Glomerular endothelial cell (primary cell): ENCODE data around the gene KERA. TPM values are rescaled to one million over a fixed set of nuclear protein-coding genes. Genes with fewer than 3 reads are reported as not detected.
"Not testable (repeated sequence)": the region's sequence is repeated elsewhere in the genome, so short reads cannot be mapped to it uniquely, and the experiment has no call there.

Experiments
- DNase-seq: peaks from one replicate; pipeline ENCODE4 v3.0.0-alpha.2; 2011; ENCODE audit warnings: low read depth, low spot score; ENCODE audit errors: extremely low read depth
- total RNA-seq: library from RNA; depleted of rRNA; stranded (reverse); fragments of >200 nt; gene quantifications from 2 replicates; pipeline ENCODE4 v1.2.3, GENCODE V29; 2015

KERA gene, protein sequence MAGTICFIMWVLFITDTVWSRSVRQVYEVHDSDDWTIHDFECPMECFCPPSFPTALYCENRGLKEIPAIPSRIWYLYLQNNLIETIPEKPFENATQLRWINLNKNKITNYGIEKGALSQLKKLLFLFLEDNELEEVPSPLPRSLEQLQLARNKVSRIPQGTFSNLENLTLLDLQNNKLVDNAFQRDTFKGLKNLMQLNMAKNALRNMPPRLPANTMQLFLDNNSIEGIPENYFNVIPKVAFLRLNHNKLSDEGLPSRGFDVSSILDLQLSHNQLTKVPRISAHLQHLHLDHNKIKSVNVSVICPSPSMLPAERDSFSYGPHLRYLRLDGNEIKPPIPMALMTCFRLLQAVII
- not detected in 2 replicates for total RNA-seq

DNA sequence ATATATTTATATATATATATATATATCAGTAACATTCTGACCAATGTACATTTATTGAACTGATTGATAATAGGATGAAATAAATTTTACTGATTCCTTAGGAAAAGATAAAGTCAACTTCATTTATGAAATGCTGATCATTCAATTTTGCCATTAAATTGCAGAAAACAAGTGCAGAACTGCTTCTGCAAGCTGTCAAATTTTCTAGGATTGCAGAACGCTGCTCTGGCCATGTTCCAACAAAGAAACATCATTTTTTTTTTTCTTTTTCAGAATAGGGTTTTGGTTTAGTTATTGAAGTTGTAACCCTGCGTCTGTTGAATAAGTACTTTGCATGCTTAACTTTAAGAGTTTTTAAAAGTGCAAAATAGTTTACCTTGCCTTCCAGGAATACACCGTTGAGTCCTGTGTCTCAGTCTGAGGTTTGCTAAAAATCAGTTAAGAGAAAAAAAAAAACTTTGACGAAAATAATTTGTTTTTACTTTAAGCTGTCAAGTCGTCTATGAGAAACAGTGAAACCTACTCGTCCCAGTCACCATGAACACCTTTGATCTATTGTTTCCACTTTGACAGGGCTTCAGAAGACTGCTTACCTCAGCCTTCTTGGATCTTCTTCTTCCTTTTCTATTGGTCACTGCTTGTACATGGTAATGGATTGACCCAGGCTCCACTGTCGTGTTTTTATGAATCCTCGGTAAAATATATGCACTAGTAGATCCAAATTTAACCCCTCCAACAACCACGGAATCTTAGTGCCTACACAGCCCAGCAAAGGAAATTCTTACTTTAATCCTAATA is at the start of gene KERA:
KERA (minus strand) TSS at position 657 of the 798 bp plus-strand sequence. CDS start 1,743 bp downstream, outside the sequence.
- no peak for DNase-seq

DNA sequence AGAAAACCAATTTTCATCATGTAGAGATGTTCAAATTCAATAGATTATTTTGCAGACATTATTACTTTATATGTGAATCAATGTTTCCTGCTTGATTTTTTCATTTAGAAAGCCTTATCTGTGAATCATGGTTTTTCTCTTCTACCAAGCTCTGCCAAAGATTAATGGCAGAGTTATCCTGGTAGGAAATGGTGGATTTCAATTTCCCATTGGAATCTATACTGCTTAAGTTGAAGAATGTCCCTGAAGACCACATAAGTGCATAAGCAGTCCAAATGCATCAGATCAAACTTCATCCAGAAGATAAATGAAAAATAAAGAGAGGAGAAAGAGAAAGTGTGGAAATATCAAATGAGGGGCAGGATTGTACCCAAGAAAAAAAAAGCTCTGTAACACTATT is 48.5 kb upstream of the KERA start:
- no peak for DNase-seq

DNA sequence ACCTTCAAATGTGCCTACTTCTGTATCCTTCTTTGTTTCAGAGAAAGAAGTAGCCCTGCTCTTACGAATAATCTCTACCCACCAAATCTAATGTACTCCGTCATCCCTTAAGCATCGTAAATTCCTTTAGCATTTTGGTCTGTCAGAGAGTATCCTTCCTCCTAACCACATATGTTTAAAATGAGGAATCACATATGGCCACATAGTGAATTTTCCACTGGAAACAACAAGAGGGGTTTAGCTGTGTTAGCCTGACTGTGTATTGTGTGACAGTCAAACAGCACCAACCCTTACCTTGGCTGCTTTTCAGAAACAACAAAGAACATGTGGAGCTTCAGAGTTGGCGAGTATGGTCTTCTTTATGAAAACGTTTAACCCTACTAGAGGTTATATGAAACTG is 48.0 kb upstream of the KERA start:
- no peak for DNase-seq

DNA sequence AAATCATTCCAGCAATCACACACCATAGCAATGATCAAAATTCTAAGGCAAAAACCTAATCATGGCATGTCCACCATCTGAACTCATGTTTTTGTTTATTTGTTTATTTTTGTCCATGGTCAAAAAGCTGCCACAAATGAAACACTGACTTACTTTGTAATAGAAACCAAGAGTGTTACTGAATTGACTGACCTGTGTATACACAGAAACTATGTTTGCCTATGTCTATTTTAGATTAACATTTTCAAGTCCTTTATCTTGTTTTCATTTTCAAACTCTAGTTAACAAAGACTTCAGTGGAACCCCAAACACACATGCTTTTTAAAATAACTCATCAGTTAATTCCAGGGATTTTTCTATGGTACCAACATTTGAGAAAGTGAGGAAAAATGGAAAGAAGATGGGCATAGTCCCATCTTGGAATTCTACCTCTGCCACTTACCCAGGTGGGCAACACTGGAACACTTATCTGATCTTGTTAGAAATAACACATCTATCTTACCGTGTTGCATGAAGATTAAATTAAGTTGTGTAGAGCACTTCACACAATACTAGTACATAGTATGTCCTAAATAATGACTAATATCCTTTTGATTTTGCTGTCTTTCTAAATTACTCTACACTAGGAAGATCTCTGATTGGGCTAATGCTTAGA is 47.1 kb upstream of the KERA start:
- no peak for DNase-seq

DNA sequence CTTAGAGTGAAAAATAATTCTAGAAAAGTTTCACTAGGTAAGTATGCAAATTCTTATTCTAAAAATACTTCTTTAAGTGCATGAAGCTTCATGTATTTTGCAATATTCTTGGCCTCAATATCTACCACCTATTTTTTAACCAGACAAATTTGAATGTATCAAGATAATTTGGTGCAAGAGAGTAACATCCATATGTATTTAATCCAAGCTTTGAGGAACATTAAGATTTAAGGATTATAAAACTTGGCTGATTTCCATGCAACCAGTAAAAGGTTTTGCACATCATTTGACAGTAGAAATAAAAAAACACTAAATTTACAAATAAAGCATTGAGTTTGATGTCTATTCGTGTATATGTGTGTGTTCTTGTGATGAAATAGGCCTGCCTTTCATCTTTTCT is 45.8 kb upstream of the KERA start:
- no peak for DNase-seq

DNA sequence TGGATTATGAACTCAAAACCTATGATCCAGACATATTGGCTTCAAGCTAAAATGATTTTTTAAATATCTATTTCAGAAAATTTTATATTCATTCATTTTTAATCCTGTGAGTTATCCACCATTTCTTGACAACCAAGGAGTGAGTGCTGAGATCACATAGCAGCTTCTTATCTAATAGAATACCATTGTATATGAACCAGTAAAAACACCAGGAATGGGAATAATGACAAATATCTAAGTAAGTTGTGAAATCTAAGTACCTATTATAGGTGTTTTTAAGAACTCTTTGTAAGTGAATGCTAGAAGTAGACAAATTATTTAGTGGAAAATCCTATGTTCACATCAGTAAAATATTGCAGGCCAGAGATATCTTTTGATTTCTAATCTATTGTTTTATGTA is 45.3 kb upstream of the KERA start:
- no peak for DNase-seq

DNA sequence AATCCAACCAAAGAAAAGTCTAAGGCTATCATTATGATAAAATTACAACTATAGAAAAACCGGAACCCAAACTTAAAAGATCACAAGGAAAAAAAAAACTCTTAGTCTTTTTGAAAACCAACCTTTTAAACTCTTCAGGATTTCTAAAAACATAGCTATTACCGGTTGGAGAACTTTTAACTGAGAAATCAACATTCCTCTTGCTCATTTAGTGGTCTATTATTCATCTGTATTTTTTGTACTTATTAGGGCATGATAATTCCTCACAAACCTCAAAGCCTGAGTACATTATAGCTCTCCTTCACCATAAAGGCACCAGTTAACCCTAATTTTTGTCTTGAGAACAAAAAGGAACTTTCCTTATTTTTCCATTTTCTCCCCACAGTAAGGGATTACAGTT is 43.1 kb upstream of the KERA start:
- DNase-seq = no peak

DNA sequence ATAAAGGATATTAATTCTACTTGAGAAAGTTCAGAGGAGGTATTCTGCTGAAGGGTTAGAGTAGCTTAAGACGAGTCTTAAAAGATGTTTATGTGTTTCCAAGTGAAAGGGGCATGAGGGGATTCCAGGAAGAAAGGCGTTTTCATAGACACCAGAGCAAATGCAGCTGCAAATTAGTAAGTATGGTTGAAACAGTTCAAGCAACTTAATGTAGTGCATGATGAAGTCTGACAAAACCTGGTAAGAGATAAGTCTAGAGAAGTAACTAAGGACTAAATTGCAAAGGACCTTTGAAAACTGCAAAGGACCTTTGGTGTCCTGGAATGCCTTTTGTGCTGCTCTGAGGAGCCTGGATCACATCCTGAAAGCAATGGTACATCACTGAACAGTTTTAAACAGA is 42.0 kb upstream of the KERA start:
- no peak for DNase-seq

DNA sequence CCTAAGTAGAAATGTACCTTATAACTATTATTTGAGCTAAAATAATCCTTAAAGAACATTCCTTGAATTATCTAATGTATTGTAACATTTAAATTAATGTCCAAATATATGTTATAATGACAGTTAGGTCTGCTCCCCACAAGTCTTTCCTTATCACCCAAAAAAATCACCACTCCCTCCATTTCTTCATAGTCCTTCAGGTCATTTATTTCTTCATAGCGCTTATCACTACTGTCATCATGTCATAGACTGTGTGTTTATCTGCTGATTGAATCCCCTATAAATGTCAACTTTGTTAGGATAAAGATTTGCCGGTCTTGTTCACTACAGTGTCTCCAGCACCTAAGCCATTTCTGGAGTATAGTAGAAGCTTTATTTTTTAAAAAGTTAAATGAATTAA is 41.5 kb upstream of the KERA start:
- DNase-seq = no peak

DNA sequence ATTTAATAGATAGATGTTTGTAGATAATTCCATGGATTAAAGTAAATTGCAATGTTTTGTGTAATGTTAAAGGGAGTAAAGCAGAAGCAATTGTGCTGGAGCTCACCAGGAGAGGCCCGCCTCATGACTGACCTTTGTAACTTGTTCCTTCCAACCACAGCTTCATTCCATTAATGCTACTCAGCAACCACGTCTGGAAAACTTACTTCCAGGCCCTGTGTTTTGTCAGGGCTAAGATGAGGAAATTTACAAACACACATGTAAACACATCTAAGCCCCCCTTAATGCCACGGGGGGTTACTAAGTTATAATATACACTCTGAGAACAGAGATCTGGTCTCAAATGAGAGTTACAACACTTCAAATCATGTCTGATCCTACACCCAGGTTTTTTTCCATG is 41.1 kb upstream of the KERA start:
- DNase-seq = no peak

DNA sequence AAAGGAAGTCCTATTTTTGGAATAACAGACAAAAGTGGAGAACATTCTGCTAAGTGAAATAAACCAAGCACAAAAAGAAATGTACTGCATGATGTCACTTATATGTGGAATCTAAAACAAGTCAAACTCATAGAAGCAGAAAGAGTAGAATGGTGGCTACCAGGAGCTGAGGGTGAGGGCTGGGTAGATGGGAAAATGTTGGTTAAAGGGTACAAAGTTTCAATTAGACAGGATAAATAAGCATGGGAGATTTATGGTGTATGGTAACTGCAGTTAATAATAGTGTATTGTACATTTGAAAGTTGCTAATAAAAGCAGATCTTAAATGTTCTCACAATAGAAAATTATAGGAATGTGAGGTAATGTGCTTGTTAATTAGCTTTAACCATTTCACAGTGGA is 40.6 kb upstream of the KERA start:
- no peak for DNase-seq

DNA sequence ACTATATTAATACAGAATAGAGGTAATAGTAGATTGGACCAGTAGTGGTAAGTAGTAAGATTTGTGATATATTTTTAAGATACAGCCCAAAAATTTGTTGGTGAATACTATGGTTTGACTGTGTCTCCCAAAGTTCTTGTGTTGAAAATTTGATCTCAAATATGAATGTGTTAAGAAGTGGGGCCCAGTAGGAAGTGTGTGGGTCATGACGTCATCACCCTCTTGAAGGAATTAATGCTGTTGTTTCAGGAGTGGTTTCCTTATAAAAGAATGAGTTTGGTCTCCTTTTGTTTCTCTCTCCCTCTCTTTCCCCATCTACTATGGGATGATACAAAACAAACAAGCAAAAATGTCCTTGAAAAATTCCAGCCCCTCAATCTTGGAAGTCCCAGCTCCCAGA is 37.1 kb upstream of the KERA start:
- no peak for DNase-seq

DNA sequence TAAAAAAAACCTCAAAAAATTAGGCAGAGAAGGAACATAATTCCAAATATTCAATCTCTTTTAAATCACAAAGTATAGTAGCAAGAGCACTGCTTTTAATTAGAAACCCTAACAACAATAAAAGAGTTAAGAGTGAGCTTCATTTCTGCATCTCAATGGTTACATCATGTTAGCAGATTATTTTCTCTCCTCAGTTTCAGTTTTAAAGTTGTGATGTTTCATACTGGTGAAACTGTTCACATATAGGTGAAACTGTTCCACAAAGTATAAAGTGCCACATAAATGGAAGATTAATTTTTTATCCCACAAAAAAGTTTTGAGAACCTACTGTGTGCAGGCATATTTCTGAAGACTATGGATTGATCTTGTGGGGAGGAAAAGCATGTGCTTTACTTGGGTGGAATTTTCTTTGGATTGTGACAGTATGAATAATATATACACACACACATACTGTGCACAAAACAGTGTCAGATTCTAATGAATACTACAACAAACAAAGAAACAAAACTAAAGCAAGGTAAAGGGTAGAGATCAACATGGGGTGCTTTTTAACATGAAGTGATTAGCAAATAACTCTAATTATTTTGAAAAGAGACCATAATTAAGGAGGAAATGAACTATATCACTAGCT is 36.3 kb upstream of the KERA start:
- DNase-seq = no peak

DNA sequence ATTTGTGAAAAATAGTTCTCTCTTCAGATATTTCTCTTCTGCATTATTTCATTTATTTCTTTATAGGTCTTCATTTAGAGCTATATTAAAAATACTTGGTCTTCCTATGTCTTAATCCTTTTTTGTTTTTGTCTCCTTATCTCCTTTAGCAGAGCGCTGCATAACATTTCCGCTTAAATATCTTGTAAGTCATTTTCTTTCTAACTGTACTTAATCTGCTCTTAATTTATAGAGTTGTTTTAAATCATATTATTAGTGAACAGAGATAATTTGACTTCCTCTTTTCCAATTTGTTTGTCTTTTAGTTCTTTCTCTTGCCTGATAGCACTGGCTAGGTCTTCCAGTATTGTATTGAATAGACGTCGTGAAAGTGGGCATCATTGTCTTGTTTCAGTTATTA is 35.5 kb upstream of the KERA start:
- no peak for DNase-seq

DNA sequence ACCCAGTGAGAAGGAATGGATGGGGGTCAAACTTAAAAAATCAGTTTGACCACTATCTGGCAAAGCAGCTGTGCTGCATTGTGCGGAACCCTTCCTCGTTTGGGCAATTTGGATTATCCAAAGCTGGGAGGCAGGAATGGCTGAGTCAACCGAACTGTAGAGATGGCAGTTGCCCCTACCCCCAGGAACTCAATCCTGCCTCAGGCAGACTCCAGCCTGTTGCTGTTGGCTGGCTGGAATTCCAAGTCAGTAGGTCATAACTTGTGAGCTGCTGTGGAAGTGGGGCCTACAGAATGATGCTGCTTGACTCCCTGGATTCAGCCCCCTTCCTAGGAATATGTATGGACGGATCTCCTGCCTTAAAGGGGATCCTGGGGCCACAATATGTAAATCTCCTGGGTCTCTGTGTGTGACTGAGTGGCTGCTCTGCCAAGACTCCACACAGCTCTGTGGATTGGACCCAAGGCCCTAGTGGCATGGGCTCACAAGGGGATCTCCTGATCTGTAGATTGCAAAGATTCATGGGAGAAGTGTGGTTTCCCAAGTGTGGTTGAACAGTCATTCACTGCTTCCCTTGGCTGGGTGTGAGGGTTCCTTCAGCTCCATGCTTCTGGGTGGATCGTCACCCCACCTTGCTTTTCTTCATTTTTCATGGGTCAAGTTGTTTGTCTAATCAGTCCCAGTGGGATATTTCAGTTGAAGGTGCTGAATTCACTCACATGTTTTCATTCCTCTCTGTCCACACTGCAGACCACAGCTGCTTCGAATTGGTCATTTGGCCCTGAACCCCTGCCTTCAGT is 34.3 kb upstream of the KERA start:
- DNase-seq = no peak

DNA sequence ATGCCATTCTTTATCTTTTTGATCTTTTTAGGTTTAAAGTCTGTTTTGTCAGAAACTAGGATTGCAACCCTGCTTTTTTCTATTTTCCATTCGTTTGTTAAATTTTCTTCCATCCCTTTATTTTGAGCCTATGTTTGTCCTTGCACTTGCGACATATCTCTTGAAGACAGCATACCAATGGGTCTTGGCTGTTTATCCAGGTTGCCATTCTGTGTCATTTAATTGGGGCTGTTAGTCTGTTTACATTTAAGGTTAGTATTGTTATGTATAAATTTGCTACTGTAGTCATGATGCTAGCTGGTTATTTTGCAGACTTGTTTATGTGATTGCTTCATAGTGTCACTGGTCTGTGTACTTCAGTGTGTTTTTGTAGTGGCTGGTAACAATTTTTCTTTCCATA is 32.1 kb upstream of the KERA start:
- not testable (repeated sequence) for DNase-seq

DNA sequence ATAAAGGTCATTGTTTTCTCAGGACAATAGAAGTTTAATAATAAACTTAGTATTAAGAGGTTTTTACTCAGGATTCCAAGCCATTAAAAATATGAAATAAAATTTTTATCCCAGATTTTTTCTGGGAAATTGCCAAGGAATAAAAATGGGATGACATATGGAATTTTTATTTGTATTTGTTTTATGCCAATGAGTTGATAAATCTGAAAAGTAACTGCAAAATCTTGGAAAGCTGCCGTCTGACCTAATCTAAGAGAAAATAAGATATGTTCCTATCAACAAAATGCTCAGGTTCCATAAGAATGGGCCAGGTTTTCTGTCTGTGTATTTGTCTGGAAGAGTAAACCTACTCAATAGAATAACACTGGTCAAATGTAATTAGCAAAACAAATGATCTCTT is 22.2 kb upstream of the KERA start:
- DNase-seq = no peak

DNA sequence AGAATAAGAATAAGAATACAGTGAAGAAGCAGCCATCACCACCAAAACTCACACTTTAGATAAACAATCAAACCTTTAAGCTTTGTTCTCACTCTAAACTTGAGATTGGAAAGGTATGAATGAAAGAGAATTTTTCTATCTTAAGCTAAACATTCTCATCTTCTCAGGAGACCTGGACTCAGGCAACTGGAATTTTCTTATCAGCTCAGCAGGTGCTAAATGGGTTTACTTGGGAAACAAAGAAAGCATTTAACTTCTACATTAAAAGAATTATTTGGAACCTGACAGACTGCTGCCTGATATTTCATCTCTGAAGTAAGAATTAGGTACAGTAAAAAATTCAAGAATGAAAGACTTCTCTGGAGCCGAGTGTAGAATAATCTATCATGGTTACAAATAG is 20.7 kb upstream of the KERA start:
- DNase-seq = no peak

DNA sequence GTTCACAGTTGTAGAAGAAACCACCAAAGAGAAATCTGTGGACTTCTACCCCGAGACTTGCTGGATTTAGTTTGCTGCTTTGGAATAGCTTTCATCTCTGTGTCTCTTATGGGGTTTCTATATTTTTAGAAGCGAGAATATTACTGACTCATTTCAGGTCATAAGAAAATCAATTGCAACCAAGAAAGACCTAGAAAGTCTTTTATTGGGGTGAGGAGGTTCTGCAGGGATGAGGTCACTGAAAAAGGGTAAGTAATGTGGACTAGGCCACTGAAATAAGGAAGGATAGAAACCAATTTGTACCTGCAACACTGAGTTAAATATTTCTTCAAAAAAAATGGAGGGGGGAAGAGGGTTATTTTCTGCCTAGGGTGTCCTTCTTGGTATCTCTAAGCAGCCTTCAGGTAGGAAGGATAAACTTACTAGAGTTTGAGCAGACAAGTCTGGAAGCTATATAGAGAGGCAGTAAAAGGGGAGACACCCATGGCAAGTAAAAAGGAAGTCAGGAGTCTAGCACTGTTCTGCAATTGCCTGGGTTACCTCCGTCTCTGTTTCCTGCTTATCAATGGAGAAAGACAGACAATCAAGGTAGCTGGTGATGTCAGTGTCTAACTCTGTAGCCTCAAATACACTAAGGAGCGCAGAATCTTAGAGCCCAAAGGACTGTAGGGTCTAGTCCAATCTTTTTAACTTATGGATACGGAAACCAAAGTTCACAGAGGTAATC is 19.6 kb upstream of the KERA start:
- DNase-seq = no peak

DNA sequence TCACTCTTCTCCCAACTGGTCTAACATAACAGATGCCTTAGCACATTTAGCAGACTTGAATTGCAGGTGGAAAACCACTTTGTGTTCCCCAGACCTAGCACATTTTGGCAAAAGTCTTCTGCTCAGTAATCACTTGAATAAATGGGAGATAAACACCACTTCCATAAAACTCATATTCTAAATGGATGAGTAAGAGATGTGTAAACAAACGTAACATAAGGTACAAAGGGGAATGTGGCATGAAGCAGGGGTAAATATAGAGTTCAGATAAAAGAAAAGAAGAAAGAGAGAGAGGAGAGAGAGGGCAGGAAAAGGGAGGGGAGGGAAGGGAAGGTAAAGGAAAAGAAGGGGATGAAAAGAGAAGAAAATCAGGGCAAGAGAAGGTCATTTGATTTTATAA is 17.0 kb upstream of the KERA start:
- no peak for DNase-seq
